SK-N-SH (cell line): ENCODE results near the gene NSMCE1. TPM values are rescaled to one million over a fixed set of nuclear protein-coding genes. Genes with fewer than 3 reads are reported as not detected.

Experiments used
- CTCF ChIA-PET: fragments of 300-600, 350-600 bp; formaldehyde crosslinking; extraction: SDS; loops from one replicate; lab custom pipeline; 2021; lab: Yijun Ruan, JAX
- POLR2A ChIA-PET: fragments of 350-600 bp; sonication (Branson Sonifier 250); formaldehyde crosslinking; extraction: SDS; loops from one replicate; lab custom pipeline; 2020; ENCODE audit warnings: antibody characterized with exemption, inconsistent platforms; lab: Yijun Ruan, JAX
- DNase-seq: peaks from one replicate; pipeline ENCODE4 v3.0.0; 2012
- H2AFZ ChIP-seq: fragments of 200-600 bp; sonication (generic); 2 replicates; pipeline ENCODE4 v1.8.1; 2016; ENCODE audit warnings: antibody characterized with exemption, mild to moderate bottlenecking, low read depth
- H3F3A ChIP-seq: fragments of 200-600 bp; sonication (generic); replicated peaks from 2 replicates; pipeline ENCODE3; 2016; ENCODE audit warnings: antibody characterized with exemption, mild to moderate bottlenecking; ENCODE audit not compliant: insufficient read depth
- H3K27ac ChIP-seq, 2 experiments: fragments of 200-500 bp in 1 of 2; fragments of 200-600 bp in 1 of 2; sonication (Bioruptor generic) in 1 of 2; sonication (generic), shearing (Covaris generic) in 1 of 2; 2 replicates each; pipeline versions ENCODE4 v1.5.1 to v1.6.1; 2014 to 2016; ENCODE audit warnings: low read depth in 2 of 2, inconsistent platforms in 1 of 2, low read length in 1 of 2, mild to moderate bottlenecking in 1 of 2, mixed read lengths in 1 of 2
- H3K27me3 ChIP-seq: fragments of 200-600 bp; sonication (generic), shearing (Covaris generic); 2 replicates; pipeline ENCODE4 v1.6.1; 2016; ENCODE audit warnings: mixed run types; ENCODE audit not compliant: insufficient read depth
- H3K36me3 ChIP-seq, 2 experiments: fragments of 200-500 bp in 1 of 2; fragments of 200-600 bp in 1 of 2; sonication (Bioruptor generic) in 1 of 2; sonication (generic) in 1 of 2; replicated peaks in 1 of 2; 2 replicates each; pipeline versions ENCODE3 to v1.5.1; 2014 to 2016; ENCODE audit warnings: low read length in 1 of 2, mild to moderate bottlenecking in 1 of 2; ENCODE audit not compliant: insufficient read depth in 2 of 2, control insufficient read depth in 1 of 2
- H3K4me1 ChIP-seq, 2 experiments: fragments of 200-500 bp in 1 of 2; fragments of 200-600 bp in 1 of 2; sonication (Bioruptor generic) in 1 of 2; sonication (generic), shearing (Covaris generic) in 1 of 2; 2 replicates each; pipeline versions ENCODE4 v1.5.1 to v1.6.1; 2014 to 2016; ENCODE audit warnings: low read depth in 1 of 2, low read length in 1 of 2, mixed run types in 1 of 2; ENCODE audit not compliant: insufficient read depth in 2 of 2, control insufficient read depth in 1 of 2
- H3K4me2 ChIP-seq: fragments of 200-600 bp; sonication (generic), shearing (Covaris generic); 2 replicates; pipeline ENCODE4 v1.6.1; 2017; ENCODE audit warnings: mixed run types
- H3K4me3 ChIP-seq, 2 experiments: fragments of 200-500 bp in 1 of 2; fragments of 200-600 bp in 1 of 2; sonication (Bioruptor generic) in 1 of 2; sonication (generic), shearing (Covaris generic) in 1 of 2; 2 replicates each; pipeline versions ENCODE4 v1.5.1 to v1.8.1; 2014 to 2016; ENCODE audit warnings: low read depth in 2 of 2, inconsistent platforms in 1 of 2, low read length in 1 of 2, mild to moderate bottlenecking in 1 of 2, mixed read lengths in 1 of 2, moderate library complexity in 1 of 2
- H3K79me2 ChIP-seq: fragments of 200-600 bp; sonication (generic); 2 replicates; pipeline ENCODE4 v1.8.1; 2017; ENCODE audit warnings: mild to moderate bottlenecking; ENCODE audit not compliant: insufficient read depth
- H3K9ac ChIP-seq: fragments of 200-600 bp; sonication (generic); 2 replicates; pipeline ENCODE4 v1.6.1; 2017; ENCODE audit warnings: mixed run types
- H3K9me2 ChIP-seq: fragments of 200-600 bp; sonication (generic); 2 replicates; pipeline ENCODE4 v1.6.1; 2017; ENCODE audit warnings: mixed run types
- H3K9me3 ChIP-seq: fragments of 200-600 bp; sonication (generic); 2 replicates; pipeline ENCODE4 v1.6.1; 2017; ENCODE audit warnings: mixed run types, mild to moderate bottlenecking, moderate library complexity
- H4K20me1 ChIP-seq: fragments of 200-600 bp; sonication (generic); 2 replicates; pipeline ENCODE4 v1.6.1; 2017; ENCODE audit warnings: mild to moderate bottlenecking, mixed run types; ENCODE audit not compliant: insufficient read depth
- CHD2 ChIP-seq: fragments of 150-350 bp; IDR thresholded peaks from 2 replicates; pipeline ENCODE4 v1.6.1; 2018; ENCODE audit warnings: low read length; ENCODE audit not compliant: partially characterized antibody
- FOXM1 ChIP-seq: IDR thresholded peaks from 2 replicates; pipeline ENCODE4 v1.4.0; 2012; ENCODE audit warnings: low read depth, mild to moderate bottlenecking
- GATA2 ChIP-seq: sonication (generic); formaldehyde crosslinking; IDR thresholded peaks from 2 replicates; pipeline ENCODE4 v1.5.0; 2020; ENCODE audit warnings: mild to moderate bottlenecking, missing genetic modification reagents
- NFIC ChIP-seq: IDR thresholded peaks from 2 replicates; pipeline ENCODE4 v1.4.0; 2012; ENCODE audit warnings: borderline replicate concordance
- SIN3A ChIP-seq: IDR thresholded peaks from 2 replicates; pipeline ENCODE4 v1.6.1; 2012; ENCODE audit warnings: low read depth, mild to moderate bottlenecking, low read length, moderate library complexity, borderline replicate concordance
- SMC3 ChIP-seq: IDR thresholded peaks from 2 replicates; pipeline ENCODE4 v1.6.1; 2012; ENCODE audit warnings: low read depth, low read length, improper control_type of control experiment
- WGBS: methylation state at CpG from one replicate; pipeline ENCODE4 v1.1.6; 2017; ENCODE audit warnings: low lambda C conversion rate; 5-methylcytosine and 5-hydroxymethylcytosine counted together
- polyA plus RNA-seq, 3 experiments: library from polyadenylated mRNA; depleted of rRNA; stranded (reverse); fragments of >200 nt; gene quantifications; 2 replicates each; pipeline ENCODE4 v1.2.3, GENCODE V29; 2012
- TF ChIP-seq, protein P1 (sequence below): fragments of 150-350 bp; IDR thresholded peaks from 2 replicates; pipeline ENCODE4 v1.6.1; 2017; ENCODE audit warnings: antibody characterized with exemption, low read length, low read depth, borderline replicate concordance
- TF ChIP-seq, protein P2 (sequence below): IDR thresholded peaks from 2 replicates; pipeline ENCODE4 v1.4.0; 2012; ENCODE audit warnings: low read depth
- TF ChIP-seq, protein P3 (sequence below): fragments of 200-600 bp; sonication (generic); IDR thresholded peaks from 2 replicates; pipeline ENCODE4 v1.6.1; 2017; ENCODE audit warnings: antibody characterized with exemption, mild to moderate bottlenecking, moderate library complexity
- TF ChIP-seq, protein P4 (sequence below): fragments of 150-350 bp; IDR thresholded peaks from 2 replicates; pipeline ENCODE4 v1.6.1; 2016; ENCODE audit warnings: mild to moderate bottlenecking, low read depth, low read length
- TF ChIP-seq, protein P5 (sequence below): IDR thresholded peaks from 2 replicates; pipeline ENCODE4 v1.4.0; 2012; ENCODE audit warnings: low read depth, borderline replicate concordance

The NSMCE1 gene
- polyA plus RNA-seq, 1 of the 3 experiments (the other 2 are of a cell fraction), result 39.8 TPM

DNA sequence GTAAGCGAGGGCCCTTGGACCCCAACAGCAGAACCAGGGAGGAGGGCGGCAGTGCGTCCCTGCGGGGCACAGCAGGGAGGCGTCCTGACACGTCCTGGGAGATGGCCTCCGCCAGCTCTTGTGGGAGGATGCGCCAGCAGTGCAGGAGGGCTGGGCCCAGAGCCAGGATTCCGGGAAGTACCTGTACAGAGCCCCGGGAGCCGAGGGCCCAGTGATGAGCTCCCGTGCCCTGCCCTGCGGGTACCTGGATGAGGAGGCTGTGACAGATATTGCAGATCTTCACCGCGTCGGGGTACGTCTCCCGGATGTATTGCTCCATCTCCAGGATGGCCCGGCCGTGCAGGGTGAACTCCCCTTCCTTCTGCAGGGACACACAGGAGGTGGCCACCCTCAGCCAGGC lies 42.1 kb downstream of the NSMCE1 start:
- H3K4me1 ChIP-seq, result peaks cover 0 to 19% of the 10 kb centered on the region in 2 experiments; a peak in 1 of 4 replicates
- H3K79me2 ChIP-seq, result no peaks in the 10 kb centered on the region
- no peaks in the 10 kb centered on the region for H3K9me2 ChIP-seq
- 92% methylated on average over 4 of the region's 20 CpGs for WGBS
- TF ChIP-seq, protein P1, sequence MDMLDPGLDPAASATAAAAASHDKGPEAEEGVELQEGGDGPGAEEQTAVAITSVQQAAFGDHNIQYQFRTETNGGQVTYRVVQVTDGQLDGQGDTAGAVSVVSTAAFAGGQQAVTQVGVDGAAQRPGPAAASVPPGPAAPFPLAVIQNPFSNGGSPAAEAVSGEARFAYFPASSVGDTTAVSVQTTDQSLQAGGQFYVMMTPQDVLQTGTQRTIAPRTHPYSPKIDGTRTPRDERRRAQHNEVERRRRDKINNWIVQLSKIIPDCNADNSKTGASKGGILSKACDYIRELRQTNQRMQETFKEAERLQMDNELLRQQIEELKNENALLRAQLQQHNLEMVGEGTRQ, result no peak
- TF ChIP-seq SIN3A (no peak), SMC3 (no peak)
- no peak overlapping the region for H3K9ac ChIP-seq
- peaks cover 0 to 23% of the 10 kb centered on the region in 2 experiments for H3K36me3 ChIP-seq
- no peak overlapping the region for H3K4me3 ChIP-seq
- no peaks in the 10 kb centered on the region for H3K9me3 ChIP-seq
- no peaks in the 10 kb centered on the region for H4K20me1 ChIP-seq
- no peaks in the 10 kb centered on the region for H3F3A ChIP-seq
- H3K27ac ChIP-seq, result no peak overlapping the region
- no peaks in the 10 kb centered on the region for H3K27me3 ChIP-seq
- ChIA-PET POLR2A (no interaction called here), CTCF (interaction anchor here (7.9 kb wide), 1 partner anchor 7 kb away, joined by 66 read pairs; no protein-coding TSS in a partner anchor)
- no peak overlapping the region for H3K4me2 ChIP-seq
- DNase-seq, result no peak
- no peak overlapping the region for H2AFZ ChIP-seq

DNA sequence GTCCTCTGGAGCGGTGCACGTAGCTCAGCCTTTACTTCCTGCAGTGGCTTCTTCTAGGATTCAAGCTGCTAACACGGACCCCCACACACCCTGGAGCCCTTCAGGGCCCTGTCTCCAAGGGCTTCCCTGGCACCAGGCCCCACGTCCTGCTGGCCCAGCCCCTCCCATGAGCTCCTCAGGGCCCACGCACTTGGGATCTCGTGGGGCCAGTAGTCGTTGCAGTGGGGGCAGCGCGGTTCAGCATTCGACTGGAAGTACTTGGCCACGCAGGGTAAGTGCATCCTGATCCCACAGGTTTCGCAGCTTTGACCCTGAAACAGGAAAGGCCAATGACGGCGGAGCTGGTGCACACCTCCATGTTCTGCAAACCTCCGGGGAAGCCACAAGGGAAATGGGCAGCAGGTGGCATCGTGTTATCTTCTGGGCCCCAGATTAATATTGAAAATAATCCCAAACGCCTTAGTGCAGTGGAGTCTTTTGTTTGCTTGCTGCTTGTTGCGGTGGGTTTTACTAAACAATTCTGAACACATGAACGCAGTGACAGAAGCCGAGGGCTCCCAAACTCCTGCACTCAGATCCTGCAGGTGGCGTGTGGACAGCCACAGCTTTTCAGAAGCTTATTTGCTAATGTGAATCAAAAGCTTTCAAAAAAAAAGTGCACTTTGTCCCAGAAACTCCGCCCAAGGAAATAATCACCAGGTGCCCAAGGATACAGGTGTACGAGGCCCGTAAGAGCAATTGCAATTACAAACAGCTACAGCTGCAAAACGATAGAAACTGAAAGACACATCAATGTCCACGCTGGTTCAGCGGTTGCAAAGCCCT lies 42.8 kb downstream of the NSMCE1 start:
- DNase-seq, result no peak
- TF ChIP-seq, protein P2, sequence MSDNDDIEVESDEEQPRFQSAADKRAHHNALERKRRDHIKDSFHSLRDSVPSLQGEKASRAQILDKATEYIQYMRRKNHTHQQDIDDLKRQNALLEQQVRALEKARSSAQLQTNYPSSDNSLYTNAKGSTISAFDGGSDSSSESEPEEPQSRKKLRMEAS, result no peak
- TF ChIP-seq FOXM1 (no peak), CHD2 (no peak), NFIC (no peak), GATA2 (CRISPR knock-in tag) (no peak)
- TF ChIP-seq, protein P3, sequence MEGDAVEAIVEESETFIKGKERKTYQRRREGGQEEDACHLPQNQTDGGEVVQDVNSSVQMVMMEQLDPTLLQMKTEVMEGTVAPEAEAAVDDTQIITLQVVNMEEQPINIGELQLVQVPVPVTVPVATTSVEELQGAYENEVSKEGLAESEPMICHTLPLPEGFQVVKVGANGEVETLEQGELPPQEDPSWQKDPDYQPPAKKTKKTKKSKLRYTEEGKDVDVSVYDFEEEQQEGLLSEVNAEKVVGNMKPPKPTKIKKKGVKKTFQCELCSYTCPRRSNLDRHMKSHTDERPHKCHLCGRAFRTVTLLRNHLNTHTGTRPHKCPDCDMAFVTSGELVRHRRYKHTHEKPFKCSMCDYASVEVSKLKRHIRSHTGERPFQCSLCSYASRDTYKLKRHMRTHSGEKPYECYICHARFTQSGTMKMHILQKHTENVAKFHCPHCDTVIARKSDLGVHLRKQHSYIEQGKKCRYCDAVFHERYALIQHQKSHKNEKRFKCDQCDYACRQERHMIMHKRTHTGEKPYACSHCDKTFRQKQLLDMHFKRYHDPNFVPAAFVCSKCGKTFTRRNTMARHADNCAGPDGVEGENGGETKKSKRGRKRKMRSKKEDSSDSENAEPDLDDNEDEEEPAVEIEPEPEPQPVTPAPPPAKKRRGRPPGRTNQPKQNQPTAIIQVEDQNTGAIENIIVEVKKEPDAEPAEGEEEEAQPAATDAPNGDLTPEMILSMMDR, result no peak
- TF ChIP-seq, protein P4, sequence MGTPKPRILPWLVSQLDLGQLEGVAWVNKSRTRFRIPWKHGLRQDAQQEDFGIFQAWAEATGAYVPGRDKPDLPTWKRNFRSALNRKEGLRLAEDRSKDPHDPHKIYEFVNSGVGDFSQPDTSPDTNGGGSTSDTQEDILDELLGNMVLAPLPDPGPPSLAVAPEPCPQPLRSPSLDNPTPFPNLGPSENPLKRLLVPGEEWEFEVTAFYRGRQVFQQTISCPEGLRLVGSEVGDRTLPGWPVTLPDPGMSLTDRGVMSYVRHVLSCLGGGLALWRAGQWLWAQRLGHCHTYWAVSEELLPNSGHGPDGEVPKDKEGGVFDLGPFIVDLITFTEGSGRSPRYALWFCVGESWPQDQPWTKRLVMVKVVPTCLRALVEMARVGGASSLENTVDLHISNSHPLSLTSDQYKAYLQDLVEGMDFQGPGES, result no peak
- TF ChIP-seq, protein P5, sequence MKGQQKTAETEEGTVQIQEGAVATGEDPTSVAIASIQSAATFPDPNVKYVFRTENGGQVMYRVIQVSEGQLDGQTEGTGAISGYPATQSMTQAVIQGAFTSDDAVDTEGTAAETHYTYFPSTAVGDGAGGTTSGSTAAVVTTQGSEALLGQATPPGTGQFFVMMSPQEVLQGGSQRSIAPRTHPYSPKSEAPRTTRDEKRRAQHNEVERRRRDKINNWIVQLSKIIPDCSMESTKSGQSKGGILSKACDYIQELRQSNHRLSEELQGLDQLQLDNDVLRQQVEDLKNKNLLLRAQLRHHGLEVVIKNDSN, result no peak
- H3F3A ChIP-seq, result no peaks in the 10 kb centered on the region
- no peaks in the 10 kb centered on the region for H3K27me3 ChIP-seq
- no peaks in the 10 kb centered on the region for H3K9me2 ChIP-seq
- ChIA-PET POLR2A (interaction anchor here (1.6 kb wide), 1 partner anchor 22 kb away, joined by 4 read pairs; the partner anchor contains the start of gene KDM8), CTCF (interaction anchor here (1.0 to 7.9 kb wide), 3 partner anchors 7 to 142 kb away, joined by 3 to 66 read pairs (median 5); no protein-coding TSS in a partner anchor)
- H3K4me3 ChIP-seq, result no peak overlapping the region
- WGBS, result 89% methylated on average over 19 of the region's 27 CpGs
- no peak overlapping the region for H2AFZ ChIP-seq
- no peaks in the 10 kb centered on the region for H3K9me3 ChIP-seq
- no peaks in the 10 kb centered on the region for H3K79me2 ChIP-seq
- H3K4me1 ChIP-seq, result peaks cover 0 to 19% of the 10 kb centered on the region in 2 experiments; a peak in 1 of 4 replicates
- no peak overlapping the region for H3K9ac ChIP-seq
- H4K20me1 ChIP-seq, result no peaks in the 10 kb centered on the region
- H3K27ac ChIP-seq, result no peak overlapping the region
- H3K4me2 ChIP-seq, result no peak overlapping the region
- H3K36me3 ChIP-seq, result peaks cover 0 to 21% of the 10 kb centered on the region in 2 experiments
